Activated naive CD8-positive, alpha-beta T cell (primary cell): ENCODE data around the gene TALDO1.
A peak's percentile ranks its signal among the peaks of the same experiment; 100 is the strongest.

Source experiments
- H3K27ac Mint-ChIP-seq: one replicate; pipeline ENCODE4 v1.8.0; 2021; ENCODE audit warnings: mixed read lengths
- H3K27me3 Mint-ChIP-seq: one replicate; pipeline ENCODE4 v1.8.0; 2021; ENCODE audit warnings: mixed read lengths
- H3K36me3 Mint-ChIP-seq: one replicate; pipeline ENCODE4 v1.8.0; 2021; ENCODE audit warnings: mixed read lengths
- H3K4me1 Mint-ChIP-seq: one replicate; pipeline ENCODE4 v1.8.0; 2021; ENCODE audit warnings: low read depth, mixed read lengths
- H3K4me3 Mint-ChIP-seq: one replicate; pipeline ENCODE4 v1.8.0; 2021; ENCODE audit warnings: mild to moderate bottlenecking, mixed read lengths
- H3K9me3 Mint-ChIP-seq: one replicate; pipeline ENCODE4 v1.8.0; 2021; ENCODE audit warnings: low read depth, mixed read lengths

The TALDO1 gene

DNA sequence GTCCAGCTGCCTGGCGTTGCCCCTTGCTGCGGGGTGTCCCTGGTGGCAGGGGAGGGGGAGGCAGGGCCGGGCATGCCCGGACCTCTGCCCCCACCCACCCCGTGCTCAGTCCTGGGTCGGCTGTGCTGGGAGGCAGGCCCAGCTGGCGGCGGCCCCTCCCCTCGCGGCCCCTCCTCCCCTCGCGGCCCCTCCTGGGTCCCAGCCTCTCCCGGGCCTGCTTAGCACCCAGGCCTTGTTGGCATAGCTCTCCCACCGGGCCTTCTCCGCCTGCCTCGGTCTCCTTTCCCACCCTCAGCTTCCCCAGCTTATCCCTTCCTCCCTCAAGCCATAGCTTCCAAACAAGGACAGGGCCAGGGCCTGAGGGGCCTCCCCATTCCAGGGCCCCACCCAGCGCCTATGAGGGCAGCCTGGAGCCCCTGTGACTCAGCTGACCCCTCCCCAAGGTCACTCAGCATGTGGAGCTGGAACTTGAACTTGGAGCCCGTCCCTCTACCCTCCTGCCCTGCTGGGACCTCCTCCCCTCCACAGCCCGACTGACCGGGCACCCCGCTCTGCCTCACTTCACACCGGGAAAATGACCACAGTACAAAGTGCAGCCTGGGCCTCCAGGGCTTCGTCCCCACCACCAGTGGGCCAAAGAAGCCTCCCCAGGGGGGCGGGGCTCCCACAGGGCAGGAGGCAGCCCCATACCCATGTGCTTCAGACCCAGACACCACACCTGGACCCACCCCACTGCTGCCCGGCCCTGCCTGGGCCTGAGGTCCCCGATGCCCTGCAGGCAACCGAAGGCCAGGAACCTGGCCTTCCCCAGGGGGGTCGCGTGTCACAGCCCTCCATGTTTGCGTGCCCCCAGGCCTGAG is 40.1 kb upstream of the TALDO1 start:
- H3K36me3 Mint-ChIP-seq = no peaks in the 10 kb centered on the region
- H3K4me1 Mint-ChIP-seq = peaks cover 5% of the 10 kb centered on the region
- no peak overlapping the region for H3K4me3 Mint-ChIP-seq
- no peak overlapping the region for H3K27ac Mint-ChIP-seq
- H3K9me3 Mint-ChIP-seq = no peaks in the 10 kb centered on the region
- peaks cover 3% of the 10 kb centered on the region for H3K27me3 Mint-ChIP-seq

DNA sequence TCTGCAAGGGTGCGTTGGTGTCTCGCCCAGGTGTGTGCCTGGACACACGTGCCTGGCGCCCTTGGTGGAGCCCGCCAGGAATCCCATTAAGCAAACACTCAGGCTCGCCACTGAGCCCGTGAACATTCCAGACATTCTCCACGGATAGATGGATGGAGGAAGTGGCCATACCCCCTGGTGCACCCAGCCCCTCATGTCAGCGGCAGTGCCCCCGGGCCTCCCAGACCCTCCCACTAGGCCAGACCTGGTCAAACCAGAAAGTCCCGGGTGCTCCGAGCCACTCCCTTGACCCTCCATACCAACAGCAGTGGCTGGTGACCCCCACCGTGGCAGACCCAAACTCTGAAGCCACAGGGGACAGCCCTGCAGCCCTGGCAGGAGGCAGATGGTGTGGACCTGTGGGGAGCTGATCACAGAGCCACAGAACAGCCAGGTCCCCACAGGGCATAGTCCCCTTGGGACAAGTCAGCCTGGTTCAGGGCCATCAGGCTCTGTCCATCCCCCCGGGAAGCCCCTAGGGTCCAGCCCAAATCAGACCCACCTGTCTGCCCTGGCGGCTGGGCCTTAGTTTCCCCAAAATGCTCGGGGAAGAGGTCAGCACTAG is 39.3 kb upstream of the TALDO1 start:
- H3K4me1 Mint-ChIP-seq = peaks cover 5% of the 10 kb centered on the region

GRCh38 chr11:708511-708910 is 38.8 kb upstream of the TALDO1 start:
- H3K36me3 Mint-ChIP-seq = no peaks in the 10 kb centered on the region
- H3K4me1 Mint-ChIP-seq = peaks cover 5% of the 10 kb centered on the region

More for the DNA sequence above, 39.3 kb upstream of the TALDO1 start:
- H3K27me3 Mint-ChIP-seq = peaks cover 3% of the 10 kb centered on the region
- H3K36me3 Mint-ChIP-seq = no peaks in the 10 kb centered on the region
- no peaks in the 10 kb centered on the region for H3K9me3 Mint-ChIP-seq
- H3K27ac Mint-ChIP-seq = no peak overlapping the region
- no peak overlapping the region for H3K4me3 Mint-ChIP-seq

DNA sequence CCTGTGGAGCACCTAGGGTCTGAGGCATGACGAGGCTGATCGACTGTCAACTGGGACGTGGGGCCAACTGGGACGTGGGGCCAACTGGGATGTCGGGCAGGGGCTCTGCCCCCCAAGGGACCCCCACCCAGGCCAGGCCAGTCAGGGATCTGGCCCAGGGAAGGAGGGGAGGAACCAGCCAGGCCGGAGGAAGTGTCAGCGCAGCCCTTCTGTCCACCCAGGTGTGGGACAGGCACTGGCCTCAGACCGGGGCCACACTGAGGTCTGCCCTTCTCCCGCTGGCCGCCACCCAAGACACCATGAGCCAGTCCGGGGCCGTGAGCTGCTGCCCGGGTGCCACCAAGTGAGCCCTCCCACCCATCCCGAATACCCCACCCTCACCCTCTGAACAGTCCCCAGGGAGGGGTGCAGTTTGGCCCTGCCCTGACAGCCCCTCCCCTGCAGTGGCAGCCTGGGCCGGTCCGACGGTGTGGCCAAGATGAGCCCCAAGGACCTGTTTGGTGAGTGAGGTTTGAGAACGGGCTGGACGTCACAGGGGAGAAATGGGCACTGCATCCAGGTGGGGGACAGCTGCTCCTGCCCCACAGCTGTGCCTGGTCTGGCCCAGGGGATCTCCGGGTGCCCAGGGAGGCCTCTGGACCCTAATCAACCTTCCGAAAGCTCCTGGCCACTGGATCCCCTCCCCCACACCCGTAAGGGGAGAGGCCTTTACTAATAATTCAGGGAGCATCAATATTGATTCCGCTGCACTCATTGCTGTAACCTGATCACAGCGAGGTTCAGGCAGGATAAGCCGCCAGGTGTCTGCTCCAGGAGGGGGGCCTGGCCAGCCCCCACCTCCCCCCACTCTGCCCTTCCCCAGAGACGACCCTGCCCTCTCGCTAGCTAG is 37.9 kb upstream of the TALDO1 start:
- Mint-ChIP-seq H3K27ac (no peak overlapping the region), H3K4me3 (no peak overlapping the region), H3K4me1 (peaks cover 3% of the 10 kb centered on the region), H3K9me3 (no peaks in the 10 kb centered on the region), H3K27me3 (peaks cover 3% of the 10 kb centered on the region), H3K36me3 (no peaks in the 10 kb centered on the region)

More at GRCh38 chr11:708511-708910, 38.8 kb upstream of the TALDO1 start:
- Mint-ChIP-seq H3K9me3 (no peaks in the 10 kb centered on the region), H3K4me3 (no peak overlapping the region), H3K27me3 (peaks cover 3% of the 10 kb centered on the region), H3K27ac (no peak overlapping the region)

- Mint-ChIP-seq H3K4me1 (no peaks in the 10 kb centered on the region), H3K27ac (no peak overlapping the region), H3K36me3 (no peaks in the 10 kb centered on the region), H3K27me3 (peaks cover 7% of the 10 kb centered on the region), H3K9me3 (no peaks in the 10 kb centered on the region), H3K4me3 (no peak overlapping the region)
These were observed 32.8 kb upstream of the TALDO1 start for GRCh38 chr11:714436-714835.

- no peak overlapping the region for H3K27ac Mint-ChIP-seq
- H3K4me1 Mint-ChIP-seq = peaks cover 9% of the 10 kb centered on the region
- H3K36me3 Mint-ChIP-seq = no peaks in the 10 kb centered on the region
- no peaks in the 10 kb centered on the region for H3K9me3 Mint-ChIP-seq
- peak overlapping the region; percentile 65 for H3K4me3 Mint-ChIP-seq
- H3K27me3 Mint-ChIP-seq = peaks cover 8% of the 10 kb centered on the region
These were observed 27.8 kb upstream of the TALDO1 start for GRCh38 chr11:719214-720016.

- peaks cover 7% of the 10 kb centered on the region for H3K27me3 Mint-ChIP-seq
- H3K27ac Mint-ChIP-seq = no peak overlapping the region
These were observed 27.1 kb upstream of the TALDO1 start for GRCh38 chr11:720017-720641.

DNA sequence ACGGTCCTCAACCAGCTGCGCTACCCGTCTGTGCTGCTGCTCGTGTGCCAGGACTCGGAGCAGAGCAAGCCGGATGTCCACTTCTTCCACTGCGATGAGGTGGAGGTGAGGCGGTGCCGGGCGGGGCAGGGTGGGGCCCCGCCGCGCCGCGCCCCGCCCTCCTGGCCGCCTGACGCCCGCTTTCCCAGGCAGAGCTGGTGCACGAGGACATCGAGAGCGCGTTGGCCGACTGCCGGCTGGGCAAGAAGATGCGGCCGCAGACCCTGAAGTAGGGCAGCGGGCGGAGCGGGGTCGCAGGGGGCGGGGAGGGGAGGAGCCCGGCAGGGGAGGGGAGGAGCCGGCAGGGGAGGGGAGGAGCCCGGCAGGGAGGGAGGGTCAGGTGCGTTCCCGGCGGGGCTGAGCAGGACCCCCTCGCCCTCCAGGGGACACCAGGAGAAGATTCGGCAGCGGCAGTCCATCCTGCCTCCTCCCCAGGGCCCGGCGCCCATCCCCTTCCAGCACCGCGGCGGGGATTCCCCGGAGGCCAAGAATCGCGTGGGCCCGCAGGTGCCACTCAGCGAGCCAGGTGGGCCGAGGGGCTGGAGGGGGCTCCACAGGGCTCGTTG is 26.5 kb upstream of the TALDO1 start:
- Mint-ChIP-seq H3K36me3 (no peaks in the 10 kb centered on the region), H3K27me3 (peaks cover 7% of the 10 kb centered on the region), H3K4me3 (no peak overlapping the region), H3K4me1 (peaks cover 11% of the 10 kb centered on the region), H3K9me3 (no peaks in the 10 kb centered on the region), H3K27ac (no peak overlapping the region)

More at GRCh38 chr11:720017-720641, 27.1 kb upstream of the TALDO1 start:
- Mint-ChIP-seq H3K9me3 (no peaks in the 10 kb centered on the region), H3K4me1 (peaks cover 9% of the 10 kb centered on the region), H3K4me3 (peak overlapping the region; percentile 57), H3K36me3 (no peaks in the 10 kb centered on the region)

DNA sequence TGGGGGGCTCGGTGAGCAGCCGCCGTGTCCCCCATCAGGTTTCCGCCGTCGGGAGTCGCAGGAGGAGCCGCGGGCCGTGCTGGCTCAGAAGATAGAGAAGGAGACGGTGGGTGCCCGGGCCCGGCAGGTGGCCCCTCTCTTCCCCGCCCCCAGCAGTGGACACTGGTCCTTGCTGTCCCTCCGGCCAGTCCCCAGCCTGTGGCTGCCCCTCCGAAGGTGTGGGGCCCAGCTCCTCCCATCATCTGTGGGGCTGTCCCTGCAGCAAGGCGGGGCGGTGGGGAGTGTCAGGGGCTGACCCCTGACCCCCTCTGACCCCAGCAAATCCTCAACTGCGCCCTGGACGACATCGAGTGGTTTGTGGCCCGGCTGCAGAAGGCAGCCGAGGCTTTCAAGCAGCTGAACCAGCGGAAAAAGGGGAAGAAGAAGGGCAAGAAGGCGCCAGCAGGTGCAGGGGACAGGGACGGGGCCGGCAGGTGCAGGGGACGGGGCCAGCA is 26.0 kb upstream of the TALDO1 start:
- Mint-ChIP-seq H3K4me3 (peak overlapping the region; percentile 57), H3K27me3 (peaks cover 7% of the 10 kb centered on the region), H3K4me1 (peaks cover 11% of the 10 kb centered on the region), H3K36me3 (no peaks in the 10 kb centered on the region), H3K9me3 (no peaks in the 10 kb centered on the region), H3K27ac (no peak overlapping the region)

DNA sequence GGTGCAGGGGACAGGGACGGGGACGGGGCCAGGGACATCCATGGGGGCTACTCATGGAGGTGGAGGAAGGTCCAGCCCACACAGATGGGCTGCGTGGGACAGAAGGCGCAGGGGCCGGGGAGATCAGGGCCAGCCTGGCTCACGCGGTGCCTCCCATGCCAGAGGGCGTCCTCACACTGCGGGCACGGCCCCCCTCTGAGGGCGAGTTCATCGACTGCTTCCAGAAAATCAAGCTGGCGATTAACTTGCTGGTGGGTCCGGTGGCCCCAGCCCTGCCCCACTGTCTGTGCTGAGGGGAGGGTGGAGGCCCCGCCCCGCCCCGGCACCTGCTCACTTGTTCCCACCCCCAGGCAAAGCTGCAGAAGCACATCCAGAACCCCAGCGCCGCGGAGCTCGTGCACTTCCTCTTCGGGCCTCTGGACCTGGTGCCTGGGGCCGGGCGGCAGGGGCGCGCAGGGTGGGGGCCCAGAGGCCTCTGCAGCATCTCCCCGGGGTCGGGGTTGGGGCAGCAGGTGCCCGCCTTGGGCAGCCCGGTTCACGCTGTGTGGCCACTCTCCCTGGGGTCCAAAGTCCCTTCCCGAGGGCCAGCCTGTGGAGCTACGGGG is 25.4 kb upstream of the TALDO1 start:
- H3K27me3 Mint-ChIP-seq = peaks cover 7% of the 10 kb centered on the region
- H3K4me1 Mint-ChIP-seq = peaks cover 14% of the 10 kb centered on the region
- H3K27ac Mint-ChIP-seq = no peak overlapping the region
- H3K4me3 Mint-ChIP-seq = peak overlapping the region; percentile 57
- no peaks in the 10 kb centered on the region for H3K36me3 Mint-ChIP-seq
- no peaks in the 10 kb centered on the region for H3K9me3 Mint-ChIP-seq

DNA sequence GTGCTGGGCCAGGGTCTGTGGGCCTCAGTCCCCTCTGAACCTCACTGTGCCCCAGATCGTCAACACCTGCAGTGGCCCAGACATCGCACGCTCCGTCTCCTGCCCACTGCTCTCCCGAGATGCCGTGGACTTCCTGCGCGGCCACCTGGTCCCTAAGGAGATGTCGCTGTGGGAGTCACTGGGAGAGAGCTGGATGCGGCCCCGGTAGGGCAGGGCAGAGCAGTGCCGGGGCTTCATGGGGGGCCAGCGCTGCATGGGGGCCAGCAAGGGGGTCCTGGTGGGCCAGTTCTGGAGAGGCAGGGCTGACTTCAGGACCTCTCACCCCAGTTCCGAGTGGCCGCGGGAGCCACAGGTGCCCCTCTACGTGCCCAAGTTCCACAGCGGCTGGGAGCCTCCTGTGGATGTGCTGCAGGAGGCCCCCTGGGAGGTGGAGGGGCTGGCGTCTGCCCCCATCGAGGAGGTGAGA is 24.9 kb upstream of the TALDO1 start:
- H3K4me1 Mint-ChIP-seq = peaks cover 15% of the 10 kb centered on the region
- H3K9me3 Mint-ChIP-seq = no peaks in the 10 kb centered on the region
- H3K27ac Mint-ChIP-seq = no peak overlapping the region
- H3K36me3 Mint-ChIP-seq = no peaks in the 10 kb centered on the region
- peaks cover 7% of the 10 kb centered on the region for H3K27me3 Mint-ChIP-seq
- H3K4me3 Mint-ChIP-seq = no peak overlapping the region

DNA sequence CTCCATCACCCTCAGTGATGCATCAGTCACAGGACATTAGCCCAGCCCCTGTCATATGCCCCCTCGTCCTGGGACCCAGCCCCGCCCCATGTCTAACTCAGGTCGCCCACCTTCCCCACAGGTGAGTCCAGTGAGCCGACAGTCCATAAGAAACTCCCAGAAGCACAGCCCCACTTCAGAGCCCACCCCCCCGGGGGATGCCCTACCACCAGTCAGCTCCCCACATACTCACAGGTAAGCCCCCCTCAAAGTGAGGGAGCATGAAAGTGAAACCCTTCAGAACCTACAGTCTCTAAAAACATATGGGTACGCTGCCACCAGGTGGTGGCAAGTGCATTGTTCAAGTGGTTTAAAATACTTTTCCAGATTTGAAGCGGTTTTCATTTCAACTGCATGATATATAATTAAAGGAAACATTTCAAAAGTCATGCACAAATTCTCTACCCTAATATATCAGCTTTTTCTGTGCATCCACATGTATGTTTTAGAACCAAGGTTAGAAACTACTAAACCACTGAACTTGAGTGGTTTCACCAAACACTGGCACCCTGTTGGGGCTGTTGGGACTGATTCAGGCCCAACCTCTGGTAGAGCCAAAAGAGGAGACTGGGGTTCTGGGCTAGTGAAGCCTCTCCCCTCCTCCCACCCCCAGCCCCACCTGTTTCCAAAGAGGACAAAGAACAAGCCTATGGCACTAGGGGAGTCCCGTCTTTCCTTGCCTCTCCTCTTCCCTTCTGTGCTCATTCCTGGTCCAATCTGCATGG is 24.0 kb upstream of the TALDO1 start:
- H3K4me1 Mint-ChIP-seq = peaks cover 15% of the 10 kb centered on the region
- no peak overlapping the region for H3K27ac Mint-ChIP-seq
- peaks cover 7% of the 10 kb centered on the region for H3K27me3 Mint-ChIP-seq
- H3K4me3 Mint-ChIP-seq = peak overlapping the region; percentile 79
- no peaks in the 10 kb centered on the region for H3K36me3 Mint-ChIP-seq
- H3K9me3 Mint-ChIP-seq = no peaks in the 10 kb centered on the region
